Measurements from ENCODE around the gene RNF25. TPM values are rescaled to one million over a fixed set of nuclear protein-coding genes. Genes with fewer than 3 reads are reported as not detected.

RNF25 gene
- total and polyA plus RNA-seq, 2 of the 8 experiments (the other 6 are each of a cell fraction or from before 2014, with no cell fraction given), result 19.6 to 29.6 TPM

GRCh38 chr2:218721488-218721887, 49.7 kb upstream of the RNF25 start (continued):
- TF ChIP-seq CHD7 (IDR thresholded peaks at IDR 0.05; ENCODE audit: insufficient replicate concordance, low read length) (no peak), MAFK (IDR thresholded peaks at IDR 0.05; ENCODE audit: low read depth, low read length) (no peak), SIX5 (IDR thresholded peaks at IDR 0.05; ENCODE audit: low read depth, low read length) (no peak), CBX8 (IDR thresholded peaks at IDR 0.05; ENCODE audit: borderline replicate concordance, low read depth, low read length) (no peak), CEBPB (IDR thresholded peaks at IDR 0.05; ENCODE audit: low read depth, low read length) (no peak), POLR2A (IDR thresholded peaks at IDR 0.05; ENCODE audit: control extremely low read depth in 1 of 2, low read depth in 2 of 2, low read length in 2 of 2) (no peak), SUZ12 (IDR thresholded peaks at IDR 0.05; ENCODE audit: low read length) (no peak), JUN (IDR thresholded peaks at IDR 0.05; ENCODE audit: low read depth, low read length) (no peak), RFX5 (IDR thresholded peaks at IDR 0.05; ENCODE audit: borderline replicate concordance, low read depth, low read length) (no peak), POU5F1 (IDR thresholded peaks at IDR 0.05; ENCODE audit: low read depth, low read length) (no peak), CREB1 (IDR thresholded peaks at IDR 0.05) (no peak), SP1 (IDR thresholded peaks at IDR 0.05; ENCODE audit: low read depth, low read length) (no peak), ATF3 (IDR thresholded peaks at IDR 0.05; ENCODE audit: insufficient read depth, low read depth, low read length) (no peak)

Measured in H1 (cell line).